ENCODE results near the gene CEACAM6.
"Not testable (repeated sequence)": the region's sequence is repeated elsewhere in the genome, so short reads cannot be mapped to it uniquely, and the experiment has no call there.

- TF ChIP-seq POLR2A, POLR2AphosphoS5 (IDR thresholded peaks at IDR 0.05; ENCODE audit: low read depth, low read length): not testable (repeated sequence)
These were observed 4.8 kb upstream of the CEACAM6 start for GRCh38 chr19:41750248-41751134.

Data from GM12892 (cell line).